Measurements from ENCODE around the gene RIPPLY2.
"Not testable (repeated sequence)": the region's sequence is repeated elsewhere in the genome, so short reads cannot be mapped to it uniquely, and the experiment has no call there.

Gene RIPPLY2

DNA sequence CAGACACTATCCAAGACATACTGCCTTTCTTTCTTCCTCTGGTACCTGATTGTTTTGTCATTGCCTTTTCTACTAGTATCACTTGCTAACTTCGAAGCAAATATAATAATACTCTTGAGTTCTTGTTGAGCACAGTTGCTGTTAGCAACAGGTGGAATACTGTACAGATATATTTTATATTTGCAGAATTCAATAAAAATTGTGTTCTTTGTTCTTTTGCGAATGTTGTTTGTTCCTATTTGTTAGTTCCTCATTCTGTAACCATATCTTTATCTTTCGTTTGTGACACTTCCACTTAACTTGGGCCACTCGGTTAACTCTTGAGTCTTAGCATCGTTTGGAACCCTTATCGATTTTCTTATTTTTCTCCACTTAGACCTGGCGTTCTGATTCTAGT is 7.2 kb downstream of the RIPPLY2 start:
- no peak for DNase-seq (ENCODE audit: low spot score)

DNA sequence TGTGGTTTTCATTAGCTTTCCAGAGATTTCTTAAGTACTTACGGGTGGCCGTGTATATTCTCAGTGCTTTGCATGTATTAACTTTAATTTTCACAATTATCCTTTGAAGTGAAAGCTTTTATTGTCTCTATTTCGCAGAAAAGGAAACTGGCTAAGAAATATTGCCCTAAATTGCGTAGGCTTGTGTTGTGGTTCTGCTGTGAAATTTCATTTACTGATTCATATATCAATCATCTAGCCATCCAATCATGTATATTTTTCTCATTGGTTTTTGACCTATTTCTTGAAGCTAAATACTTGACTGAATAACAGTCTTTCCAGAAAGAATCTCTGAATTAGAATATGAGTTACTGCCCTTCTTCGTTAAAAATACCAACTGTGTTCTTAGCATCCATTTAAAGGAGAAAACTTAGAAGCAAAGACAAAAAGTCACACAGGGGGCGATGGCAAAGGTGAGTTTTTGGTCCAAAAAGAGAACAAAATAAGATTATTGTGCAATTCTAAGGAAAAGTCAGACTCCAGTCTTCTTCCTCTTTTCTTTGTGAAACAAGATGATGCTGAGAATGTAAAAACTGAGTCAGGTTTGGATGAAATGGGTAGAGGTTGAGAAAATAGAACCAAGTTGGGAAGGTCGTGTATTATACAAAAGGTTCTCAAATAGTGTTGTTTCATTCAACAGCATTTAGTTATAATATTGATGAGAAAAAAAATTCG is 7.8 kb downstream of the RIPPLY2 start:
- no peak for DNase-seq (ENCODE audit: low spot score)

DNA sequence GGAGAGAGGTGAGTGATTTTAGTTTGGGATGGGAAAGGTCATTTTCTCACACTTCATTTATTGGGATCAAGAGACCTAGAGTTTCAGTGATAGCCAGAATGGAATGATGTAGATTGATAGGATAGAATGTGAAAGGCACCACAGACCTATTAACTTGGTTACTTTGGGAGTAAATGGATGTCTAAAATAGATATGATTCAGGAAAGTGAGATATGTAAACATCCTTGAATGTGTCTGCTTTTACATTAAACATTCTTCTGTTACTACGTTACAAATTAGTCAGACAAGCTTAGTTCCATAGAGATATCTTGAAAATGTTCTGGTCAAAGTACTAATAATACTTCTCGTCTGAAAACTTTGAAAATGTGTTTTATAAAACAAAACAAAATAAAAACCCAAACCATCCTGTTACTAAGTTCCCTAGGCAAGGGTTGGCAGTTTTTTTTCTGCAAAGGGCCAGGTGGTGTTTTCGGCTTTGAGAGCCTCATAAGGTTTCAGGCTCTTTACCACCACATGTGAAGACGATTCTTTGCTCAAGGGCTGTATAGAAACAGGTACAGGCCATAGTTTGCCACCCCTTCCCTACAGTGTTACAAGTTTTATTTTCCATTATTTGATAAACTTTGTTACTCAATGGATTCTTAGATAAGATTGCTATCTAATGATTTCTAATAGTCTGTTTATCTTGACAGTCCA is 9.8 kb downstream of the RIPPLY2 start:
- DNase-seq (ENCODE audit: low spot score), result no peak

DNA sequence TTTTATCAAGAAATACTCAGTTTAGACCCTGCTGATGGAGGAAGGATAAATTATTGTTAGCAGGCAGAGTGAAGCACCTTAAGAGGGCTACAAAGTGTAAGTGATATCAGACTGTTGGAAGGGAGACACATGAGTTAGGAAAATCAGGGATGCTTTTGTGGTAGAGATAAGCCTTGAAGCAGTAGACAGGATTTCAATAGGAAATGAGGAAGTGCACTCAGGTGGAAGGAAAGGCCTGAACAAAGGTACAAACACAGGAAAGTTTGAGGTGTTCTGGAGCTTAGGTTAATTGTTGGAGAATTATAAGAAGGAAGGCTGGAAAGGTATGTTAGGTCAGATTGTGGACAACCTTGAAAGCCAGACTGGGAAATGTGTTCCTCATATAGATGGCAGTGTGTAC is 13.9 kb downstream of the RIPPLY2 start:
- no peak for DNase-seq (ENCODE audit: low spot score)

DNA sequence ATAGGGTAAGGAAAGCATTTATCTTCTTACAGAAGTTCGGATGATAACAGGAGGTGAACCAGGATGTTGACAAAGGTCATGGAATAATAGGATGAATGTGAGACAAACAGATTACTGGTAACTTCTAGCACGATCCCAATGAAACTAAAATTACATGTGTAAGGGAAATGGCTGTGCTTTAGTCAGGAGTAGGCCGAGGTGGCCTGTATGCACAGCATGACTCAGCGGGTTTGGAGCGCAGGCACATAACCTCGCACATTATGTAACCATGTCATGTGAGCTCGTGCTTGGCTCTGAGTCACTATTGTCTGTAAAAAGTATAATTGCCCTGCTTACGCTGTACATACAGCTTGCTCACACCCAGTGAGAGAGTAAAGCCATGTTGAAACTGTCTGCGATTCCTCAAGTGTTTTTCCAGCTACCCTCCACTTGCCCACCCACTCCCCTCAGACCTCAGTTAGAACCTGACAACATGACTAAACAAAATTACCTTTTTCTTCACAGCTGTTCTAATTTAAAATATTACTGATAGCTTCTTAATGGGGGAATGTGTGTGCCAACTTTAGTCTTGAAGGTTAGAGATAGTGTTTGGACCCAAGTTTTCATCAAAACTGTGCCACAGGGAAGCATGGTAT is 14.5 kb downstream of the RIPPLY2 start:
- no peak for DNase-seq (ENCODE audit: low spot score)

DNA sequence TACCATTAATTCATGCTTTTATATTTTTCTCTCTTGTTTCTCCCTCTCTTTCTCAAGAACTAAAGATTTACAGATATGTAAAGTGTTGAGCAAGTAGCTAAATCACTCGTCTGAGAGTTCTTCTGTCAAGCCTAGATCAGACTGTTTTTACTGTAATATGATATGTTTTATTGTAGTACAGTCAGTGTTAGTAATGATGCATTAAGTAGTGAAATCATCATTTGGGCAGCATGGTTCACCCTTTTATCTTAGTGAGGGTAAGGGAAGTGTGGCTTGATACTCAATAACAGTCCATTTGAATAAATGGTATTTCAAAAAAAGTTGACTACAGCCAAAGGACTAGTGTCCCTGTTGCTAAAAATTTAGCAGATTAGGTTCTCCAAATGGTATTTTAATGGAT is 15.5 kb downstream of the RIPPLY2 start:
- DNase-seq (ENCODE audit: low spot score), result no peak

DNA sequence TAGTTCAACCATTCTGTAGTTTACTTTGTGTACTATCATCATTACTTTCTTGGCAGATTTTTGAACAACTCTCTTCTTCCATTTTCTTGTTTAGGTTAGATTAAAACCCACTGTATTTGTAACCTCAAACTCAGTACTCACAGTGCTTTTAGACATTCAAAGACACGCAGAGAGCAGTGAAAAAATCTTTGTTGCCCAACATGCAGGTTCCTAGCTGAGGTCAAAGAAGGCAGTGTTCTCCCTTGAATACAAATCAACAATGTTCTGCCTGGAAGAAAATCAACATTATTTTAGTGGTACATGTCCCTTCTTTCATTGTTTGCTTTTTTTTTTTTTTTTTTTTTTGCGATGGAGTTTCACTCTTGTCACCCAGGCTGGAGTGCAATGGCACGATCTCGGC is 17.5 kb downstream of the RIPPLY2 start:
- DNase-seq (ENCODE audit: low spot score), result no peak

DNA sequence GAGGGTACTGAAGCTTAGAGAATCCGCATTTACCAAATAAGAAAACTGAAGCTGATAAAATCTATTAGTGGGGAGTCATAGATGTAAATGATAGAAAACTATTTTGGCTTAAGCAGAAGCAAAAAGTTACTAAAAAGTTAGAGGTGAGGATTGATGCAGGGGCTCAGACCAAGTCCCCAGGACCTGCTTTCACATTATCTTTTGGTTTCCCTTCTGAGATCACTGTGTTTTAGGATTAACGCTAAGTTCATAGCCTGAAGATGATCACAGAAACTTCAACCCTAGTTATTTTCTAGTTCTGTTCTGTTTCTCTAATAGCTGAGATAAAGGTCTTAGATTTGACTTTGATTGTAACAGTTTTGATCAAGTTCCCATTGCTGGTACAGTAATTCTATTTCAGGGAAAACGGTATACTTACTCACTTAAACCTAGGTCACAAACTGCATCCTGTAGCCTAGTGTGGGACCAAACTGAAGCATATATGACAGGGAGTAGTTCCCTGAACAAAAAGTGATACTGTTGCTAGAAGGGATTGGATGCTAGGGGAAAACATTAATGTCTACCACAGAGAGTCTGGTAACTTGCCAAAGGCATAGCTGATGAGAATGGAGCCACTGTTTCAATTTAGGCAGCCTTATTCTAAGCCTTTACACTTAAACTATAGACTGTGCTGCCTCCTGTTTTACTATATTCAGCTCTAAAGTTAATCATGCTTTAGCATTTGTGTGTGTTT is 19.4 kb downstream of the RIPPLY2 start:
- no peak for DNase-seq (ENCODE audit: low spot score)

DNA sequence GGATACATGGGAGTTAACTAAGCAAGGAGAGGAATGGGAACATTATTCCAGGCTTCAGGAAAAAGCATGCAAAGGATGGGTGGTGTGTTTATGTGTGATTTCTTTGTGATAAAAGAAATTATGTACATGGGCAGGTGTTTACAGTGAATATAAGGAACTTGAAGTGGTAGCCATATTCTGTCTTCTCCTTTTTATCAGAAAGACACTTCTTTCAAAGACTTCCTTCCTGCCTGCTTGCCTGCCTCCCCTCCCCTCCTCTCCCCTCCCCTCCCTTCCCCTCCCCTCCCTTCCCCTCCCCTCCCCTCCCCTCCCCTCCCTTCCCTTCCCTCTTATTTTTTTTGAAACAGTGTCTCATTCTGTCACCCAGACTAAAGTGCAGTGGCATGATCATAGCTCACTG is 20.7 kb downstream of the RIPPLY2 start:
- DNase-seq (ENCODE audit: low spot score), result no peak

DNA sequence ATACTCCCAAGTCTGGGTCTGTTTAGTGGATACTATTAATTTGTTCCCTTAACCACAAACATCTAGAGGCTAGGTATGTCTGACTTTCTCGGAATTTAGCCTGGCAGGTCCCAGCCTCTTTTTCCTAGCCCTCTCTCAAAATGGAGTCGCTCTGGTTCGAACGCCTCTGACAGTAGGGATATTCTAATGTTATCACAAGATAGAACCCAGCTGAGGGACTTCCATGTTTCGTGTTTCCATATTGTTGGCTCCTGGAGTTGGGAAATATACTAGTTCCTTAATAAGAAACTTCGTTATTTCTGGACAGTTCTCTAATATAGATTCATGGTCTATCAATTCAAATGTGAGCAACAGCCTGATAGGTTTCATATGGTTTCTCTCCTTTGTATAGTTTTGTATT is 22.7 kb downstream of the RIPPLY2 start:
- no peak for DNase-seq (ENCODE audit: low spot score)

DNA sequence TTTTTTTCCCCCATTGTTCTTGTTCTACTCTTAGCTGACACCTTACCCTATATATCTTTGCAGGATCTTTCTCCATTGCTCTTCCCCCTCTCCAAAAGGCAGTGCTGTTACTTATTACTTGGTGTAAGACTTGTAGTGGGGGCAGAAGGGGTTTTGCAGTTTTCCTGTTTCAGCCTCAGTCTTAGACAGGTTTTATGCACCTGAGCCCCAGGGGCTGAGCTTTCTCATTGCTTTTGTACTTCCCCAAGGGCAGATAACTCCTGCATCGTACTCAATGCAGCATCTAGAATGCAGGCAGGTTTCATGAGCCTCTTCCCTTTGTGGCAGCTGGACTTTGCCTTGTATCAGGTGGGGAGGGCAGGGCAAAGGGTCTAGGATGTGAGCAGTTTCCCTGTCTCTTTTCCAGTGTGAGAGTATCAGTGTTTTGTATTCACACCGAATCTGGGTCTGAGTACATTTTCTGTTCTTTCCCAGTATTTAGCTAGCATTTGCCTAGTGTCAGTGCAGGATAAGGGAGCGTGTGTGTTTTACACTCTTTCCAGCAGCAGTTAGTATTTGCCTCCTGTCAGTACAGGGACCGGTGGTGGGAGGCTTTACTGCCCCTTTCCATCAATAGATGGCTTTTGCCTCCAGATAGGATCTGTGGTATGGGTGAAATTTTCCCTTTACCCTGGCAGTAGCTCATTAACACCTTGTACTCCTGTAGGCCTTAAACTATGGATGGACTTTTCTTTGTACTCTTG is 25.9 kb downstream of the RIPPLY2 start:
- DNase-seq (ENCODE audit: low spot score), result no peak

DNA sequence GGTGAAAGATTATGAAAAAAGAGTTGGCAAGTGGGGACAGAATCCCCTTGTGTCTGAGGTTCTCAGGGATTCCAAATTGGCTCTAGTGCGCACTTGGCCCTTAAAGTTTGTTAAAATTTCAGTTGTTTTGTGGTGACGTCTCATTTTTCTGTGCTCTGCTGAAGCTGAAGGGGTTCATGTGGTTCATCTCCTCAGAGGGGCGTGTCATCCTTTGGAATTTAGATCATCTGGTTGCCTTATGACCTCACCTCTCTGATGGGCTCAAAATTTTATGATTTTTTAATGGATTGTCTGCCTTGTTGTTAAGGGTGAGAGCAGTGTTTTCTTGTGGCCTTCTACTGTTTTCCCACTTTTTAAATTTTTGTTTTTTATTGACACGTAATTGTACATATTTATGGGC is 26.6 kb downstream of the RIPPLY2 start:
- no peak for DNase-seq (ENCODE audit: low spot score)

DNA sequence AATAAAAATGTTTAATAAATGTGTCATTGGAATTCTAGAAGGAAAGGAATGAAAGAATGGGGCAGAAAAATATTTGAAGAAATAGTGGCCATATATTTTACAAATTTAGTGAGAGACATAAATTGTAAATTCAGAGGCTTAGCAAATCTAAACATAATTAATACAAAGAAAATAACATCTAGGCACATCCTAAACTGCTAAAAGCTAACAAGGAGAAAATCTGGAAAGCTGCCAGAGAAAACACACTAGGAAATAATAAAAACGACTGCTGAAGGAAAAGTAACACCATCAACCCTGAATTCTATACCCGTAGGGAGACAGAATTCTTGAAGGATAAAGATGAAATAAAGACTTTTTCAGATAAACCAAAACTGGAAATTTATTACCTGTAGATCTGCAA is 30.1 kb downstream of the RIPPLY2 start:
- no peak for DNase-seq (ENCODE audit: low spot score)

DNA sequence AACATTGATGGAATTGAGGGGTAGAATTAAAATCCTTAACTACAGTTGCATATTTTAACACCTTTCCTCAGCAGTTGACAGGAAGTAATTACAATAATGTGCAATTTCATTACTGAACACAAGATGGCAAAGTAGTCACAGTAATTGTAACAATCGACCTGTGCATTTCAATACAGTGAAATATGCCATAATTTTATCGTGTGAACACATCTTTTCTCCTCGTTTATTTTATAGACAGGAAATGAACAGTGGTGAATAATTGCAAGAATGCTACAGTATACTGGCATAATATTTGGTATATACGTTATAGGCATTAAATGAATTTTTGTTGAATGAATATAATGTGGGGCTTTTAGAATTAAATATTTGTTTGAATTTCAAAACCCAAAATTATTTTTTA is 31.4 kb downstream of the RIPPLY2 start:
- no peak for DNase-seq (ENCODE audit: low spot score)

DNA sequence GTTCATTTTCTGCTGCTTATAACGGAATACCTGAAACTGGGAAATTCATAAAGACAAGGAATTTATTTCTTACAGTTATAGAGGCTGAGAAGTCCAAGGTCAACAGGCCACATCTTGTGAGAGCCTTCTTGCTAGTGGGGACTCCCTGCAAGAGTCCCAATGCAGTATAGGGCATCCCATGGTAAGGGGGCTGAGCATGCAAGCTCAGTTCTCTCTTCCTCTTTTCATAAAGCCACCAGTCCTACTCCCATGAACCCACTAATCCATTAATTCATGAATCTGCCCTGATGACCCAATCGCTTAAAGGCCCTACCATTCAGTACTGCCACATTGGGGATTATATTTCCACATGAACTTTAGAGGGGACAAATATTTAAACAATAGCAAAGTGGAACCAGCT is 32.8 kb downstream of the RIPPLY2 start:
- no peak for DNase-seq (ENCODE audit: low spot score)

DNA sequence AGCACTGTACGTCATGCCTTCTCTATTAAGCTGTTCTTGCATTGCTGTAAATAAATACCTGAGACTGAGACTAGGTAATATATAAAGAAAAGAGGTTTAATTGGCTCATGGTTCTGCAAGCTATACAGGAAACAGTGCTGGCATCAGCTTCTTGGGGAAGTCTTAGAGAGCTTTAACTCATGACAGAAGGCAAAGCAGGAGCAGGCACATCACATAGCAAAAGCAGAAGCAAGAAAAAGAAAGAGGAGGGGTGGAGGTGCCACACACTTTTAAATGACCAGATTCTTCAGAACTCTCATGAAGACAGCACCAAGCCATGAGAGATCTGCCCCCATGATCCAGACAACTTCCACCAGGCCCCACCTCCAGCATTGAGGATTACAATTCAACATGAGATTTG is 36.5 kb downstream of the RIPPLY2 start:
- no peak for DNase-seq (ENCODE audit: low spot score)

DNA sequence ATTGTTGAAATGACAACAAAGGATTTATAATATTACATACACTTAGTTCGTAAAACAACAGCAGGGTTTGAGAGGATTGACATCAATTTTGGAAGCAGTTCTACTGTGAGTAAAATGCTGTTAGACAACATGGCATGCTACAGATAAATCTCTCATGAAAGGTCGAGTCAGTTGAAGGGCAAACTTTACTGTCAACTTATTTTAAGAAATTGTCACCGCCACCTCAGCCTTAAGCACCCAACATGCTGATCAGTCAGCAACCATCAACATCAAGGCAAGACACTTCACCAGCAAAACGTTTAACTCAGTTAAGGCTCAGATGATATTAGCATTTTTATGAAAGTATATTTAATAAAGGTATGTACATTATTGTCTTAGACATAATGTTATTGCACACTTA is 37.4 kb downstream of the RIPPLY2 start:
- DNase-seq (ENCODE audit: low spot score), result no peak

DNA sequence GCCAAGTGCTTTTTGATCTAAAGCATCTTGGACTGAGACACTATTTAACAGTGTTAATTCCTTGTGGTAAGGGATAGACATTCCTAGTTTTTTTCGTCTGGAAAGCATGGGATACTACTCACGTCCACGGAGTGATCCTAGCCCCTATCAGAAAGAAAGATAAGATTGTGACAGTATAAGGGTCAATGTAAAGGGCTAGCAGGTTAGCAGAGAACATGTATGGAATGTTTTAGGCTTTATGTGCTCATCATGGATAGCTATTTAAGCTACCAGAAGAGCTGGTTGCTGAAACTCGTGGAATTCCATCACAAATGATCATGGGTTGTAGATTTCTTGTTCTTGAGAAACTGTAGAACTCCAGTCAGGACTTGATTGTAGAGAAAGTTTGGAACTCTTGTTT is 38.4 kb downstream of the RIPPLY2 start:
- DNase-seq (ENCODE audit: low spot score), result no peak

DNA sequence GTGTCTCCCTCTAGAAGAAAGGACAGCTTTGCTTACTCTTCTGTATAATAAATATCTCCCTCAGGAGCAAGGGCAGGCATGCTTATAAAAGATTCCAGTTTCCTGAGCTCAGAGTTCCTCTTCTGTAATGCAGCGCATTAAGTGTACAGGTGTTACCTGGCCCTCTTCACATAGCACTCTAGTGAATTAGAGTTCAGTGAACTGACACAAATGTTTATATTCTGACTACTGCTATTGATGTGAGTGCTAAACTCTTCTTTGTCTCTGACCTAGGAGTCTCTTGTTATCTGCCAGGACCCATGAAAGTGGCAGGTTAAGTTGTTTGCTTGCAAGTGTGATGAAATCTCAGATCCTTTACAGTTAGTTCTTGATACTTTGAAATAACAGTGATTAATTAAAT is 39.9 kb downstream of the RIPPLY2 start:
- DNase-seq (ENCODE audit: low spot score), result no peak

DNA sequence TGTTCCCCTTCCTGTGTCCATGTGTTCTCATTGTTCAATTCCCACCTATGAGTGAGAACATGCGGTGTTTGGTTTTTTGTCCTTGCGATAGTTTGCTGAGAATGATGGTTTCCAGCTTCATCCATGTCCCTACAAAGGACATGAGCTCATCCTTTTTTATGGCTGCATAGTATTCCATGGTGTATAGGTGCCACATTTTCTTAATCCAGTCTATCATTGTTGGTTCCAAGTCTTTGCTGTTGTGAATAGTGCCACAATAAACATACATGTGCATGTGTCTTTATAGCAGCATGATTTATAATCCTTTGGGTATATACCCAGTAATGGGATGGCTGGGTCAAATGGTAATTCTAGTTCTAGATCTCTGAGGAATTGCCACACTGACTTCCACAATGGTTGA is 43.9 kb downstream of the RIPPLY2 start:
- DNase-seq (ENCODE audit: low spot score), result not testable (repeated sequence)

DNA sequence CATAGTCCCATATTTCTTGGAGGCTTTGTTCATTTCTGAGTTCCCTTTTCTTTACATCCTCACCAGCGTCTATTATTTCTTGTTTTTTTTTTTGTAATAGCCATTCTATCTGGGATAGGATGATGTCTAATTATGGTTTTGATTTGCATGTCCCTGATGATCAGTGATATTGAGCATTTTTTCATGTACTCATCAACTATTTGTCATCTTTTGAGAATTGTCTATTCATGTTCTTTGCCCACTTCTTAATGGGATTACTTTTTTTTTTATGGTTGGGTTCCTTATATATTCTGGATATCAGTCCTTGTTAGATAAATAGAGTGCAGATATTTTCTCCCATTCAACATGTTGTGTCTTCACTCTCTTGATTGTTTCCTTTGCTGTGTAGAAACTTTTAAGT is 48.5 kb downstream of the RIPPLY2 start:
- no peak for DNase-seq (ENCODE audit: low spot score)

DNA sequence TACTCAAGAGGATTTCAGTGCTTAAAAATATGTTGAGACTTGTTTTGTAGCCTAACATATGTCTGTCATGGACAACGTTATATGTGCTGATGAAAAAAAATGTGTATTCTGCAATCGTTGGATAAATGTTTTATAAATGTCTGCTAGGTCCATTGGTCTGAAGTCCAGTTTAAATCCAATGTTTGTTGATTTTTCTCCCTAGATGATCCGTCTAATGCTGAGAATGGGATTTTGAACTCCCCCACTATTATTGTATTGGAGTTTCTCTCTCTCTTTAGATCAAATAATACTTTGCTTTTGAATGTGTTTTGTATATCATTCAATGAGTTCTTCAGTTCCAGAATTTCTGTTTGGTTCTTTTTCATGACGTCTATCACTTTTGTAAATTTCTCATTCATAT is 51.2 kb downstream of the RIPPLY2 start:
- DNase-seq (ENCODE audit: low spot score), result no peak

Measured in ecto neural progenitor cell (in vitro differentiated cells).